T-helper 1 cell (primary cell): ENCODE results near the gene ATP9A.
"Not testable (repeated sequence)": the region's sequence is repeated elsewhere in the genome, so short reads cannot be mapped to it uniquely, and the experiment has no call there.

Experiments
- DNase-seq, 5 donors: peaks; one replicate each; pipeline ENCODE4 v3.0.0-alpha.2; 2012 to 2020

ATP9A gene

GRCh38 chr20:51752343-51752951 is 15.7 kb downstream of the ATP9A start:
- DNase-seq = no peak

GRCh38 chr20:51750770-51751388 is 17.3 kb downstream of the ATP9A start:
- no peak for DNase-seq

- DNase-seq = peak in 1 of 5 donors; percentile 30
Measured at GRCh38 chr20:51750037-51750769, 18.0 kb downstream of the ATP9A start.

GRCh38 chr20:51749674-51750036 is 18.5 kb downstream of the ATP9A start:
- no peak for DNase-seq

DNA sequence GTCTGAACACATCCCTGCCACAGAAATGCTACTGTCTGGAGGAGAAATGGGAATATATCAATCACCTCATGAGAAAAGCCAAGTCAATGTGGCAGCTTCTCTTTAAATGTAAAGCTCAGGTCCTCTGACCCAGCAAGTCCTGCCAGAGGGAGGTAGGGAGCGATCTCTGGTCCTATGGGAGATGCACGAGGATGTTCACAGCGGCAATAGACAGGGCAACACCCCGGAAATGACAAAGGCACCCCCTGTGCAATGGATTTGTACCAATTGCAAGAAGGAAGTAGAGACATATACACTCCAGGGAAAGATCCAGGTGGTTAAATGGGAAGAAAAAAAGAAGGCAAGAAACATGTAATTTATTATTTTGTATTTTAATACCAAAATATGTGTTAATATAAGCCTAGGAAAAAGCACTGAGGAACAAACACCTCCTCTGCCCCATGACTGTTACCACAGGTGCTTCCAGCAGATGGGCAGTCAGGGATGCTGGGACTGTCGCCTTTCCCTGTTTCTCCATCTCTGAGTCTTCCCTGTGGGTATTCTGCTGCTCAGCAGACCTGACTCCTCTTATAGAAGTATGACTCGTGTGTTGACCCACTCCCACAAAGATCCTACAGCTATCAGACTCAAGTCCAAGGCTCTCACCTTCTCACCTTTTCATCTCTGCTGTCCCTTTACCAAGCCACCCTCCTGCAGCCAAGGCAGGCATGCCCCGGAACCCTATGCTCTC is 20.8 kb downstream of the ATP9A start:
- no peak for DNase-seq

- no peak for DNase-seq
Measured at GRCh38 chr20:51745804-51746203, 22.4 kb downstream of the ATP9A start.

- no peak for DNase-seq
Measured at GRCh38 chr20:51740838-51741237, 27.4 kb downstream of the ATP9A start.

- not testable (repeated sequence) for DNase-seq
Measured at GRCh38 chr20:51740308-51740707, 27.9 kb downstream of the ATP9A start.

DNA sequence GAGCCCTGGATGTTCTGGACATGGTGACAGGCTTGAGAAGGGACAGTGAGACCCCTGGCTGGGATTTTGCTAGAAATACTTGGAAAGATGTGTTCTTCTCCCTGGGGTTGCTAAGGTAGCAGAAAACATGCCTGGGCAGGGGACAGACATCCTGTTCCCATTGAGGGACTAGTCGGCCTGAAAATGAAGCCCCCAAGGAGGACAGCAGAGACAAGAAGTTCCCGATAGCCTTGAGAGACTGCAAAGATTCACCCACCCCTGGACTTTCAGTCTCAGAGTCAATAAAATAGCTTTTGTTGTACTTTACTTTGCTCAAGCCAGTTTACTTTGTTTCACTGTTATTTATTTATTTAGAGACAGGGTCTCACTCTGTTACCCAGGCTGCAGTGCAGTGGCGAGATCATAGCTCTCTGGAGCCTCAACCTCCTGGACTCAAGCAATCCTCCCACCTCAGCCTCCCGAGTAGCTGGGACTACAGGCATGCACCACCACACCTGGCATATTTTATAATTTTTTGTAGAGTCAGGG is 28.4 kb downstream of the ATP9A start:
- no peak for DNase-seq

- no peak for DNase-seq
Measured at GRCh38 chr20:51738877-51739447, 29.2 kb downstream of the ATP9A start.

- not testable (repeated sequence) for DNase-seq
Measured at GRCh38 chr20:51738261-51738660, 29.9 kb downstream of the ATP9A start.

GRCh38 chr20:51736947-51737346 is 31.2 kb downstream of the ATP9A start:
- no peak for DNase-seq

DNA sequence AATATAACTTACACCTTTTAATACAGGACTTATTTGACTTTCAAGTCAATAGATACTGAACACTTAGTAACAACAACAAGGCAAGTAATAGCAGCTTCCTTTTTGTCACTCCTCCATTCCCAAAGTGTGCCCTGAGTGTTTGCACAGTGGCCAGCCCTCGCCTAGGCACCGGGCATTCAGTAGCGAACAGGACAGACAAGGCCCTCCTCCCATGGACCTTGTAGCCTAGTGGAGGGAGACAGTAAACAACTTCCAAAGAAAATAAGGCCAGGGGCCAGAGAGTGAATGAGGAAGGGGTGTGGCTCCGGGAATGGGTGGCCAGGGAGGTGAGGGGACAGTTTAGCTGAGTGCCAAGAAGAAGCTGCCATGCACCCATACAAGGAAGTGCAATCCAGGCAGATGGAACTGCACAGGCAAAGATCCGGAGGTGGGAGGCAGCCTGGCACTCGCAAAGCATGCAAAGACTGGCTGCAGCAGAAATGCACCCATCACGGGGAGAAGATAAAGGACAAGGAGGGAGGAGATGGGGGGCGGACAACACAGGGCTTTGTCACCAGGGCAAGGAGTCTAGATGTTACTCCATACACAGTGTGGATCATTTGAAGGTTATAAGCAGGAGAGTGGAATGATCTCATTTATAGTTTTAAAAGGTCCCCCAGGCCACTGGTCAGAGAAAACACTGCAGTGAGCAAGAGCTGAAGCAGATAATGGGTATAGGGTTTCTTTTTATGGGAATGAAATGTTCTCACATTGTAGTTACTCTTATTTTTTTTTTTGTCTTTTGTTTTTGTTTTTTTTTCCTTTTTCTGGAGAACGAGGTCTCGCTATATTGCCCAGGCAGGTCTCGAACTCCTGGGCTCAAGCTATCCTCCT is 32.2 kb downstream of the ATP9A start:
- no peak for DNase-seq

GRCh38 chr20:51734876-51735720 is 33.1 kb downstream of the ATP9A start:
- no peak for DNase-seq

- no peak for DNase-seq
Measured at GRCh38 chr20:51733070-51733469, 35.1 kb downstream of the ATP9A start.

GRCh38 chr20:51732096-51732791 is 35.9 kb downstream of the ATP9A start:
- DNase-seq = no peak

DNA sequence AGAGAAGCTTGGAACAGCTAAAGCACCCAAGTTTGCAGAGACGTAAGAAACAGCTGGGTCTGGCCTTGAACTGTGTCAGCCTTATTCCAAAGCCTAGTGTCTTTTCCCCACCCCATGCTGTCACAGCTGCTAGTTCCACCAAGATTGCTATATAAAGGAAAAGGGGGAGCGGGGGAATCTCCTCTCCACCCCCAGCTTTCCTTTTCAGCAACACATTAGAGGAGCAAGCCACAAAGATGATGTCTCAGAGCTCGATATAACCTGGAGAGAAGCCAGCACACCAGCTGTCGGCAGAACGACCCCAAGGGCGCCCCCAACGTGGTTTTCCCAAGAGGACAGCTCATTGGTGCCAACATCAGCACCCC is 36.5 kb downstream of the ATP9A start:
- no peak for DNase-seq

- DNase-seq = no peak
Measured at GRCh38 chr20:51729771-51730170, 38.4 kb downstream of the ATP9A start.

DNA sequence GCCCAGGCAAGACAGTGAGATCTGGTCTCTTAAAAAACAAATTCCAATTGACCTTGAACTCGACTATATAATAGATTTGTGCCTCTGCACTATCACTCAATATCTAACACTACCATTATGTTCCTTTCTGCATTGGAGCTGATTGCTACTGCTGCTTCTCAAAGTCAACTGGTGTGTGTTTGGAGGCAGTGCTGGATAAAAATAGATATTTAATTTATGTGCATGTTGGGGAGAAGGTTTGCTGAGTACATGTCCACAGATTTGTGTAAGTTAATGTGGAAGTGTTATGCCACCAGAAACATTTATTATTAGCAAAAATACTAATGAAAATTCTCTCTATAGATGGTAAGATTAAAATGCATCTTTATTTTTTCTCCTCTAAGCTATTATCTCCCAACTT is 39.5 kb downstream of the ATP9A start:
- DNase-seq = no peak

- no peak for DNase-seq
Measured at GRCh38 chr20:51727872-51728271, 40.3 kb downstream of the ATP9A start.
